WTC11 (cell line): ENCODE data around the gene NDUFS1.

Source experiments
- CREB1 ChIP-seq: sonication (generic); formaldehyde crosslinking; IDR thresholded peaks from 2 replicates; pipeline ENCODE4 v1.8.0; 2023; ENCODE audit warnings: mild to moderate bottlenecking, missing genetic modification reagents
- PRRX2 ChIP-seq: fragments of 250-450 bp; sonication (Bioruptor Pico); IDR thresholded peaks from 2 replicates; pipeline ENCODE4 v1.8.0; 2021; ENCODE audit warnings: mild to moderate bottlenecking
- ZNF138 ChIP-seq: sonication (generic); formaldehyde crosslinking; conservative IDR thresholded peaks from 2 replicates; pipeline ENCODE4 v1.8.1; 2022; ENCODE audit warnings: mild to moderate bottlenecking, moderate library complexity, missing genetic modification reagents
- TF ChIP-seq, protein P1 (sequence below): sonication (generic); formaldehyde crosslinking; conservative IDR thresholded peaks from 2 replicates; pipeline ENCODE4 v1.8.1; 2022; ENCODE audit warnings: mild to moderate bottlenecking, missing genetic modification reagents
- TF ChIP-seq, protein P2 (sequence below): sonication (generic); formaldehyde crosslinking; conservative IDR thresholded peaks from 2 replicates; pipeline ENCODE4 v1.8.1; 2023; ENCODE audit warnings: mild to moderate bottlenecking, low read depth, missing genetic modification reagents, moderate library complexity
- TF ChIP-seq, protein P3 (sequence below): fragments of 200-600 bp; IDR thresholded peaks from 2 replicates; pipeline ENCODE4 v1.8.0; 2022; ENCODE audit warnings: antibody characterized with exemption
- TF ChIP-seq, protein P4 (sequence below): sonication (generic); formaldehyde crosslinking; IDR thresholded peaks from 2 replicates; pipeline ENCODE4 v1.8.1; 2022; ENCODE audit warnings: mild to moderate bottlenecking, moderate library complexity, missing genetic modification reagents

DNA sequence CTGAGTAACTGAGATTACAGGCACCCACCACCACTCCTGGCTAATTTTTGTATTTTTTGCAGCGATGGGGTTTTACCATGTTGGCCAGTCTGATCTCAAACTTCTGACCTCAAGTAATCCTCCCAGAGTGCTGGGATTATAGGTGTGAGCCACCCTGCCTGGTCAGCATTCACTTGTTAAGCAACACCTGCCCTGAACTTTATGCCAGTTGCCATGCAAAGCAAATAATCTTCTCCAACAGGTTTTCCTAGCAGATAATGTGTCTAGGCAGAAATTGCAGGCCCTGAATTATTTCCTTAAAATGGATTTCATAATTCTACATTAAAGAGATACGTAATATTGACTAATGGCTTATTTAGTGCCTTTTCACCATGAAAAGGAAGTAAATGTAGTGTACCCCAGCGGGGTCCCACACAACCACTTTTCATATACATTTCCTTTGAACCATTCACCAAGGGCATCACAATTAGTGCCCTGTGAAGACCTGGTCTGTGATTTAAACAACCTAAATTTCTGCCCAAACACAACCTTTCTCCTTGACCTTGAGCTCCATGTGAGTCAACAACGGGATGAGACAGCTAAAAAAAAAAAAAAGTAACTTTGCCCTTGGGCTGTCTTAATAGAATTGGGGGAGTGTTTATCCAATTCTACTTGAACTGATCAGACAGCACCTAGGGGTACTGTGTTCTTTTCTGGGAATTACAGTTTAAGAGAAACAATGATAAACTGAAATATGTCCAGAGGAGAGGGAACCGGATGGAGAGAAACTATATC, 42.0 kb upstream of the NDUFS1 start:
- TF ChIP-seq, protein P1, sequence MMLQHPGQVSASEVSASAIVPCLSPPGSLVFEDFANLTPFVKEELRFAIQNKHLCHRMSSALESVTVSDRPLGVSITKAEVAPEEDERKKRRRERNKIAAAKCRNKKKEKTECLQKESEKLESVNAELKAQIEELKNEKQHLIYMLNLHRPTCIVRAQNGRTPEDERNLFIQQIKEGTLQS (CRISPR knock-in tag), result no peak
- no peak for TF ChIP-seq CREB1 (CRISPR knock-in tag)
- TF ChIP-seq, protein P2, sequence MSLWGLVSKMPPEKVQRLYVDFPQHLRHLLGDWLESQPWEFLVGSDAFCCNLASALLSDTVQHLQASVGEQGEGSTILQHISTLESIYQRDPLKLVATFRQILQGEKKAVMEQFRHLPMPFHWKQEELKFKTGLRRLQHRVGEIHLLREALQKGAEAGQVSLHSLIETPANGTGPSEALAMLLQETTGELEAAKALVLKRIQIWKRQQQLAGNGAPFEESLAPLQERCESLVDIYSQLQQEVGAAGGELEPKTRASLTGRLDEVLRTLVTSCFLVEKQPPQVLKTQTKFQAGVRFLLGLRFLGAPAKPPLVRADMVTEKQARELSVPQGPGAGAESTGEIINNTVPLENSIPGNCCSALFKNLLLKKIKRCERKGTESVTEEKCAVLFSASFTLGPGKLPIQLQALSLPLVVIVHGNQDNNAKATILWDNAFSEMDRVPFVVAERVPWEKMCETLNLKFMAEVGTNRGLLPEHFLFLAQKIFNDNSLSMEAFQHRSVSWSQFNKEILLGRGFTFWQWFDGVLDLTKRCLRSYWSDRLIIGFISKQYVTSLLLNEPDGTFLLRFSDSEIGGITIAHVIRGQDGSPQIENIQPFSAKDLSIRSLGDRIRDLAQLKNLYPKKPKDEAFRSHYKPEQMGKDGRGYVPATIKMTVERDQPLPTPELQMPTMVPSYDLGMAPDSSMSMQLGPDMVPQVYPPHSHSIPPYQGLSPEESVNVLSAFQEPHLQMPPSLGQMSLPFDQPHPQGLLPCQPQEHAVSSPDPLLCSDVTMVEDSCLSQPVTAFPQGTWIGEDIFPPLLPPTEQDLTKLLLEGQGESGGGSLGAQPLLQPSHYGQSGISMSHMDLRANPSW, result no peak
- TF ChIP-seq, protein P3, sequence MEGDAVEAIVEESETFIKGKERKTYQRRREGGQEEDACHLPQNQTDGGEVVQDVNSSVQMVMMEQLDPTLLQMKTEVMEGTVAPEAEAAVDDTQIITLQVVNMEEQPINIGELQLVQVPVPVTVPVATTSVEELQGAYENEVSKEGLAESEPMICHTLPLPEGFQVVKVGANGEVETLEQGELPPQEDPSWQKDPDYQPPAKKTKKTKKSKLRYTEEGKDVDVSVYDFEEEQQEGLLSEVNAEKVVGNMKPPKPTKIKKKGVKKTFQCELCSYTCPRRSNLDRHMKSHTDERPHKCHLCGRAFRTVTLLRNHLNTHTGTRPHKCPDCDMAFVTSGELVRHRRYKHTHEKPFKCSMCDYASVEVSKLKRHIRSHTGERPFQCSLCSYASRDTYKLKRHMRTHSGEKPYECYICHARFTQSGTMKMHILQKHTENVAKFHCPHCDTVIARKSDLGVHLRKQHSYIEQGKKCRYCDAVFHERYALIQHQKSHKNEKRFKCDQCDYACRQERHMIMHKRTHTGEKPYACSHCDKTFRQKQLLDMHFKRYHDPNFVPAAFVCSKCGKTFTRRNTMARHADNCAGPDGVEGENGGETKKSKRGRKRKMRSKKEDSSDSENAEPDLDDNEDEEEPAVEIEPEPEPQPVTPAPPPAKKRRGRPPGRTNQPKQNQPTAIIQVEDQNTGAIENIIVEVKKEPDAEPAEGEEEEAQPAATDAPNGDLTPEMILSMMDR, result no peak
- no peak for TF ChIP-seq ZNF138
- TF ChIP-seq, protein P4, sequence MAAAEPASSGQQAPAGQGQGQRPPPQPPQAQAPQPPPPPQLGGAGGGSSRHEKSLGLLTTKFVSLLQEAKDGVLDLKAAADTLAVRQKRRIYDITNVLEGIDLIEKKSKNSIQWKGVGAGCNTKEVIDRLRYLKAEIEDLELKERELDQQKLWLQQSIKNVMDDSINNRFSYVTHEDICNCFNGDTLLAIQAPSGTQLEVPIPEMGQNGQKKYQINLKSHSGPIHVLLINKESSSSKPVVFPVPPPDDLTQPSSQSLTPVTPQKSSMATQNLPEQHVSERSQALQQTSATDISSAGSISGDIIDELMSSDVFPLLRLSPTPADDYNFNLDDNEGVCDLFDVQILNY (CRISPR knock-in tag), result no peak
- no peak for TF ChIP-seq PRRX2 (CRISPR knock-in tag)
